Gastrocnemius medialis (tissue), 4 donors: ENCODE measurements around the gene SLC9B2.

ENCODE experiments used
- CTCF ChIP-seq, 5 experiments: fragments of 450-650 bp in 3 of 5; fragments of 200-600 bp in 2 of 5; sonication (generic) in 2 of 5; IDR thresholded peaks in 4 of 5; conservative IDR thresholded peaks in 1 of 5; 1 replicate in 4 of 5; 2 replicates in 1 of 5; pipeline ENCODE4 v1.5.1; 2016 to 2019; ENCODE audit warnings: antibody characterized with exemption in 5 of 5, mild to moderate bottlenecking in 3 of 5, moderate library complexity in 3 of 5
- POLR2A ChIP-seq, 2 donors: fragments of 450-650 bp; IDR thresholded peaks; one replicate each; pipeline ENCODE4 v1.6.1; 2017; ENCODE audit warnings: antibody characterized with exemption in 2 of 2, mild to moderate bottlenecking in 2 of 2, moderate library complexity in 2 of 2

- TF ChIP-seq CTCF (IDR thresholded peaks at IDR 0.05 in 4 of 5, conservative IDR thresholded peaks at IDR 0.05 in 1 of 5) (no peak), POLR2A (IDR thresholded peaks at IDR 0.05) (no peak)
Measured at GRCh38 chr4:103095080-103095479, 18.5 kb upstream of the SLC9B2 start.
